GM12891 (cell line): ENCODE measurements around the gene TMEM266.

ENCODE experiments used
- SPI1 ChIP-seq: IDR thresholded peaks from 2 replicates; pipeline ENCODE4 v1.6.1; 2011; ENCODE audit warnings: low read depth, low read length, control low read depth
- TAF1 ChIP-seq: IDR thresholded peaks from 2 replicates; pipeline ENCODE4 v1.6.1; 2011; ENCODE audit warnings: low read depth, low read length, control low read depth

GRCh38 chr15:76056931-76057330 is 2.9 kb upstream of the TMEM266 start:
- TF ChIP-seq TAF1 (no peak), SPI1 (peak; percentile 99)
